Bronchial epithelial cell (primary cell): Measurements from ENCODE around the gene CACNB4. TPM values are rescaled to one million over a fixed set of nuclear protein-coding genes. Genes with fewer than 3 reads are reported as not detected.

Experiments
- DNase-seq: peaks from one replicate; pipeline ENCODE4 v3.0.0-alpha.2; 2010; ENCODE audit warnings: low read depth
- FAIRE-seq: peaks from 2 replicates; lab custom pipeline; 2011; peaks lifted over from hg19 to GRCh38; lab: Jason Lieb, UNC
- H3K27me3 ChIP-seq: 2 replicates; pipeline ENCODE4 v1.5.1; 2011; ENCODE audit warnings: low read length; ENCODE audit not compliant: control insufficient read depth, insufficient read depth
- H3K36me3 ChIP-seq: 2 replicates; pipeline ENCODE4 v1.5.1; 2011; ENCODE audit warnings: low read length; ENCODE audit not compliant: control insufficient read depth, insufficient read depth
- H3K4me3 ChIP-seq: 2 replicates; pipeline ENCODE4 v1.5.1; 2011; ENCODE audit warnings: mild to moderate bottlenecking, low read depth, low read length, control low read depth
- CTCF ChIP-seq: IDR thresholded peaks from 2 replicates; pipeline ENCODE4 v1.5.1; 2011; ENCODE audit warnings: mild to moderate bottlenecking, moderate library complexity, low read length, control low read depth, inconsistent platforms; ENCODE audit not compliant: insufficient read depth, severe bottlenecking
- total RNA-seq: library from RNA; depleted of rRNA; stranded (reverse); fragments of >200 nt; gene quantifications from 2 replicates; pipeline ENCODE4 v1.2.1, GENCODE V29; 2014

CACNB4 gene
- total RNA-seq, 1 donor from 2014 or later = 0.53 TPM

GRCh38 chr2:152075461-152076050, 23.3 kb downstream of the CACNB4 start:
- no peak for TF ChIP-seq CTCF
- FAIRE-seq = no peak
- H3K36me3 ChIP-seq = no peaks in the 10 kb centered on the region
- DNase-seq = no peak
- no peaks in the 10 kb centered on the region for H3K27me3 ChIP-seq
- H3K4me3 ChIP-seq = no peak overlapping the region

DNA sequence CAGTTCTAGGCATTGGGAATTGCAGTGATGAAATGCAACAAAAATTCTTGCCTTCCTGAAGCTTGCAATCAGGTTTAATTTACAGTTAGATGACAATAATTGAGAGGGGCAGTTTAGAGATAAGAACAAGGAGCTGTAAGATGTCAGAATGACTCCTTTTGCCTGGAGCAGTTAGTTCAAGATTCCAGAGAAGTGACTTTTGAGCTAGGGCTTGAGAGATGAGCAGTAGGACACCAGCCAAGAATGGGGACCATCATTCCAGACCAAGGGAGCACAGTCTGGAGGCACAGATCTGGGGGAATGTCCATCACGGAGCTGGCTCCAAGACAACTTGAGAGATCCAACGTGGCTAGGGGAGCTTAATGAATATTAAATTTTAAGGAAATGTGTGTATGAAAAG, 26.8 kb downstream of the CACNB4 start:
- Histone ChIP-seq H3K4me3 (no peak overlapping the region), H3K36me3 (no peaks in the 10 kb centered on the region), H3K27me3 (no peaks in the 10 kb centered on the region)
- FAIRE-seq (no peak), DNase-seq (no peak)
- no peak for TF ChIP-seq CTCF

DNA sequence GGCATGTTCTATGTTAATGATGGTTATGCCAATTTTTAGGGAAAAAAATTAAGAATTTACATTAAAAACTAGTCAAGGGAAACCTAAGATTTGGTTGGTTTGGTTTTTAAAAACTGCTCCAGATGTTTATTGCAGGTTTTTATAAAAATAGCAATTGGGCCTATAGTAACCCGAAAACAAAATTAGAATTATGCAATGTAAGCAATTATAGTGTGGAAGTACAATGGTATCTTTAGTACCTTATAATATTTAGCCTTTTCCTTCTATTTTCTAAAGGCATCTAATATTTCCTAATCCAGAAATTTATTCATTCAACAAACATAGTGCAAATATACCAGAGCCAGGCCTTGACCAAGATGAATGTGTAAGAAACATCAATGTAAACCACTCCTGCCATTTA, 27.3 kb downstream of the CACNB4 start:
- no peaks in the 10 kb centered on the region for H3K36me3 ChIP-seq
- no peak overlapping the region for H3K4me3 ChIP-seq
- no peak for FAIRE-seq
- TF ChIP-seq CTCF = no peak
- no peak for DNase-seq
- no peaks in the 10 kb centered on the region for H3K27me3 ChIP-seq

- Histone ChIP-seq H3K4me3 (no peak overlapping the region), H3K36me3 (no peaks in the 10 kb centered on the region), H3K27me3 (no peaks in the 10 kb centered on the region)
- FAIRE-seq = no peak
- DNase-seq = no peak
- TF ChIP-seq CTCF = no peak
Measured at GRCh38 chr2:152071092-152071491, 27.8 kb downstream of the CACNB4 start.

- DNase-seq (peak; percentile 18), FAIRE-seq (no peak)
- no peak overlapping the region for H3K4me3 ChIP-seq
- no peak for TF ChIP-seq CTCF
- no peaks in the 10 kb centered on the region for H3K36me3 ChIP-seq
- H3K27me3 ChIP-seq = no peaks in the 10 kb centered on the region
Measured at GRCh38 chr2:152068226-152068625, 30.6 kb downstream of the CACNB4 start.

GRCh38 chr2:152067823-152068222, 31.0 kb downstream of the CACNB4 start:
- no peaks in the 10 kb centered on the region for H3K36me3 ChIP-seq
- H3K4me3 ChIP-seq = no peak overlapping the region
- TF ChIP-seq CTCF = no peak
- FAIRE-seq = no peak
- DNase-seq = peak; percentile 56
- no peaks in the 10 kb centered on the region for H3K27me3 ChIP-seq
